Measurements from ENCODE around the gene RTF2.
A peak's percentile ranks its signal among the peaks of the same experiment; 100 is the strongest.

Gene RTF2, protein sequence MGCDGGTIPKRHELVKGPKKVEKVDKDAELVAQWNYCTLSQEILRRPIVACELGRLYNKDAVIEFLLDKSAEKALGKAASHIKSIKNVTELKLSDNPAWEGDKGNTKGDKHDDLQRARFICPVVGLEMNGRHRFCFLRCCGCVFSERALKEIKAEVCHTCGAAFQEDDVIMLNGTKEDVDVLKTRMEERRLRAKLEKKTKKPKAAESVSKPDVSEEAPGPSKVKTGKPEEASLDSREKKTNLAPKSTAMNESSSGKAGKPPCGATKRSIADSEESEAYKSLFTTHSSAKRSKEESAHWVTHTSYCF
- total RNA-seq = 35.7 to 51.5 (median 46.5) reads per million in 3 donors

DNA sequence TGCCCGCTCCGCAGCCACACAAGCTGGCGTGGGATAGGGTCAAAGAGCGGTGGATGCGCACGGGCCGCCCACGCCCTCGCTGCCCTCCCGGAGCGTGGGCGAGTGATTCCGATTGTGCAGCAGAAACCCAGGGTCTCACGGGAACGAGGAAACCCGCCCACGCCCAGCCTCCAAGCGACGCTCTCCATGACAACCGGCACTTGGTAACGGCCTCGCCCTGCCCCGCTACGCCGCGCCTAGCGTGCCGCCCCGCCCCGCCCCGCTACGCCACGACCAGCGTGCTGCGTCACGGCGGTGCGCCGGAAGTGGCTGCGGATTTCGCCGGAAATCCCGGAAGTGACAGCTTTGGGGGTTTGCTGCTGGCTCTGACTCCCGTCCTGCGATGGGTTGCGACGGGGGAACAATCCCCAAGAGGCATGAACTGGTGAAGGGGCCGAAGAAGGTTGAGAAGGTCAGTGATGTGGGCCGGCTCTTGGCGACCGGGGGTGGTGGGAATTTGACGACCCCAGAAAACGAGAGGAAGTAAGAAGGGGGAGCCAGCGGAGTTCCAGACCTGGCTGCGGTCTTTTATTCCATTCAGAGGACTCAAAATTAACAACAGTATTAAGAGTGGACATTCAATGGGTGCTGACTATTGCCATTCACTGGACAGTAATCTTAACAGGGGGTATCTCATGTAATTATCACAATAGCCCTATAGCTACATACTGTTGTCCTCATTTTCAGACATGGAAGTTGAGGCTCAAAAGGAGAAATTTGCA lies at the start of gene RTF2:
Gene RTF2, plus strand, starts transcription at position 312 of the 761 bp plus-strand sequence. Its CDS starts 71 bp downstream, at position 383.
- H3K36me3 ChIP-seq (ENCODE audit: control insufficient read depth, insufficient read depth, low read length) = peaks cover 8% of the 10 kb centered on the region
- H3K27me3 ChIP-seq (replicated peaks; ENCODE audit: control insufficient read depth, insufficient read depth, low read length, poor library complexity, severe bottlenecking) = no peaks in the 10 kb centered on the region
- DNase-seq = peak; percentile 93 to 94 (median 94)
- peak within 1 kb of the TSS; percentile 92 for H3K27ac ChIP-seq (ENCODE audit: insufficient read depth, low read length, poor library complexity, severe bottlenecking)
- H3K4me1 ChIP-seq (ENCODE audit: control insufficient read depth, insufficient read depth, low read length, poor library complexity, severe bottlenecking) = peaks cover 25% of the 10 kb centered on the region
- H3K9me3 ChIP-seq (ENCODE audit: control insufficient read depth, low read length) = no peaks in the 10 kb centered on the region
- H3K4me3 ChIP-seq (ENCODE audit: insufficient read depth, low read depth, low read length, poor library complexity, severe bottlenecking) = peak within 1 kb of the TSS; percentile 68

DNA sequence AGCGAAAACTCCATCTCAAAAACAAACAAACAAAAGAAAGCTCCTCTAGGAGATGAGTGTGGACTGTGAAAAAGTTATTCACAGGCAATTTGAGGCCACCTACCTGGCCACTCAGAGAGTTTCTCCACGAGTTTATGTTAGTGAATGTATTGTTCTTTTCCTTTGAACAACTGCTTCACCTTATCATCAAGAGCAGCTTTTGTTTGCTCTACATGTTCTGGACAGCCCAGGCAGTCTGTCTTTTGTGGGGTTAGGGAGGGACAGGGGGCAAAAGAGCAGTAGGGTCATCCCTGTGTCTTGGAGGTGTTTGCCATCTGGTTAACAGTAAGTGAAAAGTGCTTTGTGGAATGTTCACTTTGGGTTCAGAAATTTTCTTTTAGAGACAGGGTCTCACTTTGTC lies 48.4 kb upstream of the RTF2 start:
- peaks cover 58% of the 10 kb centered on the region for H3K4me1 ChIP-seq (ENCODE audit: control insufficient read depth, insufficient read depth, low read length, poor library complexity, severe bottlenecking)
- no peak overlapping the region for H3K4me3 ChIP-seq (ENCODE audit: insufficient read depth, low read depth, low read length, poor library complexity, severe bottlenecking)
- no peaks in the 10 kb centered on the region for H3K9me3 ChIP-seq (ENCODE audit: control insufficient read depth, low read length)
- H3K36me3 ChIP-seq (ENCODE audit: control insufficient read depth, insufficient read depth, low read length) = no peaks in the 10 kb centered on the region
- H3K27ac ChIP-seq (ENCODE audit: insufficient read depth, low read length, poor library complexity, severe bottlenecking) = peak overlapping the region; percentile 15
- DNase-seq = no peak
- H3K27me3 ChIP-seq (replicated peaks; ENCODE audit: control insufficient read depth, insufficient read depth, low read length, poor library complexity, severe bottlenecking) = no peaks in the 10 kb centered on the region

GRCh38 chr20:56420940-56421688 lies 47.3 kb upstream of the RTF2 start:
- no peak for DNase-seq
- H3K36me3 ChIP-seq (ENCODE audit: control insufficient read depth, insufficient read depth, low read length) = no peaks in the 10 kb centered on the region
- no peaks in the 10 kb centered on the region for H3K9me3 ChIP-seq (ENCODE audit: control insufficient read depth, low read length)
- peaks cover 52% of the 10 kb centered on the region for H3K4me1 ChIP-seq (ENCODE audit: control insufficient read depth, insufficient read depth, low read length, poor library complexity, severe bottlenecking)
- H3K4me3 ChIP-seq (ENCODE audit: insufficient read depth, low read depth, low read length, poor library complexity, severe bottlenecking) = no peak overlapping the region
- H3K27ac ChIP-seq (ENCODE audit: insufficient read depth, low read length, poor library complexity, severe bottlenecking) = peak overlapping the region; percentile 18
- no peaks in the 10 kb centered on the region for H3K27me3 ChIP-seq (replicated peaks; ENCODE audit: control insufficient read depth, insufficient read depth, low read length, poor library complexity, severe bottlenecking)

DNA sequence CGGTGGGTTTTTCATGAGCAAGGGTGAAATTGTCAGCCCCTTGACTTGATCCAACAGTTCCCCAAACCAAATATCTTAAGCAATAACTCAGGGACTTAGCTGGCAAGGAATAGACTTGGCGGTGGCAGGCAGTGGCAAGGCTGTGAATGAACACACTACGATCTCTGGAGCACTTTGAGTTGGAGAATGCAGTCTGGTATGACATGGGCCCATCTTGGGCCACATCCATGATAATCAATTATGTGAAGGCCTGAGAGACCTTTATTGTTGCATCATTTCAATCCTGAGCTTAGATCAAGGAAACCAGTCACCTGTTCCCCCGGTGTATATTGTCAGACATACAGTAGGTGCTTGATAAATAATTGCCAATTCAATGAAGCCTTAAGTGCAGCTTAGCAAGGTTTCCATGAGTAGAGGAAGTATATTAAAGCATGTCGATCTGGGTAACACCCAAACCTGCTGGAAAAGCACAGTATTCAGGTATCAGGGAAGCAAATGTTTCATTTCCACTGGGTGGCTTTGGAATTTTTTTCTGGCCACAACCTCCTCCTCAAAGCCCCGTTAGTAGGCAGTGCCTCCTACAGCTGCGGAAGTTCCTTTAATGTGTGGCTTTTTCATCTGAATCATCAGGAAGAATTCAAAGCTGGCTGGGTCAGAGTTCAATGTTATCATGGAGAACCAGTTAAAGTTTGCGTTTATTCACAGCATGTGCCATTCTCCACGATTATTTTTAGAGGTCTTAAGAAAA lies 46.2 kb upstream of the RTF2 start:
- Histone ChIP-seq H3K4me1 (ENCODE audit: control insufficient read depth, insufficient read depth, low read length, poor library complexity, severe bottlenecking) (peaks cover 41% of the 10 kb centered on the region), H3K36me3 (ENCODE audit: control insufficient read depth, insufficient read depth, low read length) (no peaks in the 10 kb centered on the region), H3K27ac (ENCODE audit: insufficient read depth, low read length, poor library complexity, severe bottlenecking) (peak overlapping the region; percentile 18), H3K27me3 (replicated peaks; ENCODE audit: control insufficient read depth, insufficient read depth, low read length, poor library complexity, severe bottlenecking) (no peaks in the 10 kb centered on the region), H3K4me3 (ENCODE audit: insufficient read depth, low read depth, low read length, poor library complexity, severe bottlenecking) (no peak overlapping the region), H3K9me3 (ENCODE audit: control insufficient read depth, low read length) (no peaks in the 10 kb centered on the region)
- no peak for DNase-seq

DNA sequence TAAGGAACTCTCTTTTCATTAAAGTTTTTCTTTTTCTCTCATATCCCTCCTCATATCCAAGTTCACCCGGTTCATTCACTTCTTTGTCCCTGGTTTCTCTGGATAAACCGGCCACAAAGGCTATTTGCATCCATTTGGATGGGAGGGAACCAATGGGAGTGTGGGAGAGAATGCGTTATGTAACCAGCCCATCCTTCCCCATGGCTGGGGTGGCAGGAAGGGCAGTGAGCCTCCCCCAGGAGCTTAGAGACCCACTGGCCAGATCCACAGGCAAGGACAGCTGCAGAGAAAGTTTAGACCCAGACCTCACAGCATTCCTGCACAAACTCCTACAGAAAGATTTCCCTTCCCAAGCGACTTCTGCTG lies 45.6 kb upstream of the RTF2 start:
- H3K9me3 ChIP-seq (ENCODE audit: control insufficient read depth, low read length) = no peaks in the 10 kb centered on the region
- no peak for DNase-seq
- peaks cover 36% of the 10 kb centered on the region for H3K4me1 ChIP-seq (ENCODE audit: control insufficient read depth, insufficient read depth, low read length, poor library complexity, severe bottlenecking)
- no peaks in the 10 kb centered on the region for H3K36me3 ChIP-seq (ENCODE audit: control insufficient read depth, insufficient read depth, low read length)
- H3K27me3 ChIP-seq (replicated peaks; ENCODE audit: control insufficient read depth, insufficient read depth, low read length, poor library complexity, severe bottlenecking) = no peaks in the 10 kb centered on the region
- H3K4me3 ChIP-seq (ENCODE audit: insufficient read depth, low read depth, low read length, poor library complexity, severe bottlenecking) = no peak overlapping the region
- H3K27ac ChIP-seq (ENCODE audit: insufficient read depth, low read length, poor library complexity, severe bottlenecking) = no peak overlapping the region

GRCh38 chr20:56423211-56423610 lies 45.2 kb upstream of the RTF2 start:
- Histone ChIP-seq H3K27me3 (replicated peaks; ENCODE audit: control insufficient read depth, insufficient read depth, low read length, poor library complexity, severe bottlenecking) (no peaks in the 10 kb centered on the region), H3K27ac (ENCODE audit: insufficient read depth, low read length, poor library complexity, severe bottlenecking) (no peak overlapping the region), H3K4me1 (ENCODE audit: control insufficient read depth, insufficient read depth, low read length, poor library complexity, severe bottlenecking) (peaks cover 32% of the 10 kb centered on the region), H3K4me3 (ENCODE audit: insufficient read depth, low read depth, low read length, poor library complexity, severe bottlenecking) (no peak overlapping the region), H3K36me3 (ENCODE audit: control insufficient read depth, insufficient read depth, low read length) (no peaks in the 10 kb centered on the region), H3K9me3 (ENCODE audit: control insufficient read depth, low read length) (no peaks in the 10 kb centered on the region)
- DNase-seq = no peak

DNA sequence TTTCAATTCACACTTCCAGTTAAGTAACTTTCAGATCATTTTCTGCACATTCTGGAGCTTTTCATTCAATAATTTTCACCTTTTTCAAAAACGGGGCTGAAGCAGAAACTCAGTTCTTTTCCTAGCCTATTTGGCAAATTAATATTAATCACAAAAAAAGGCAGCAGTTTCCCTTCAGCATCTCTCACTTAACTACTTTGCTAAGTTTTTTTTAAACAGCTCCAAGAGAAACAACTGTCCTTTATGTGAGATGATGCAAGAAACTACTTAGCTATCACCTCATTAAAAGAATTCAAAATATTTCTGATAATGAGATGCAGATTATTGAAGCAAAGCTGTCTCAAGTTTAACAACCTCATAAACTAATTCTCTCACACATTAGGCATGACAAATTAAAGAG lies 44.5 kb upstream of the RTF2 start:
- Histone ChIP-seq H3K9me3 (ENCODE audit: control insufficient read depth, low read length) (no peaks in the 10 kb centered on the region), H3K27me3 (replicated peaks; ENCODE audit: control insufficient read depth, insufficient read depth, low read length, poor library complexity, severe bottlenecking) (no peaks in the 10 kb centered on the region), H3K4me1 (ENCODE audit: control insufficient read depth, insufficient read depth, low read length, poor library complexity, severe bottlenecking) (peaks cover 29% of the 10 kb centered on the region), H3K27ac (ENCODE audit: insufficient read depth, low read length, poor library complexity, severe bottlenecking) (no peak overlapping the region), H3K36me3 (ENCODE audit: control insufficient read depth, insufficient read depth, low read length) (no peaks in the 10 kb centered on the region), H3K4me3 (ENCODE audit: insufficient read depth, low read depth, low read length, poor library complexity, severe bottlenecking) (no peak overlapping the region)
- DNase-seq = no peak

DNA sequence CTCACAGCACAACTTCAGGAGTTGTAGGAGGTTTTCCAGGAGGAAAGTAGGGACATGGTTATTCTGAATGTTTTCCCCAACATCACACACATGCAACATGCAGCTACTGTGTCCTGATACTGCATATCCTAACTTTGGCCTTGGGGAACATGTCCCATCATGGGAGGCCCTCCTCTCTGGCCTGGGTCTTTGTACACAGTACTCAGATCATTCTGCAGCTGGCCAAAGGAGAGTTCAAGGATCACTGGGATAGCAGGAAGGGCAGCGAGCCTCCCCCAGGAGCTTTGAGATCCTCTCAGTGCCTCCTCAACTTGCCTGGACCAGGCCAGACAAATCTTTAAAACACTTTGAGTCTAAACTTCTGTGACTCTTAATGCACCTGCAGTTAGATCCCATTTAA lies 43.5 kb upstream of the RTF2 start:
- Histone ChIP-seq H3K4me3 (ENCODE audit: insufficient read depth, low read depth, low read length, poor library complexity, severe bottlenecking) (no peak overlapping the region), H3K27me3 (replicated peaks; ENCODE audit: control insufficient read depth, insufficient read depth, low read length, poor library complexity, severe bottlenecking) (no peaks in the 10 kb centered on the region), H3K36me3 (ENCODE audit: control insufficient read depth, insufficient read depth, low read length) (no peaks in the 10 kb centered on the region), H3K9me3 (ENCODE audit: control insufficient read depth, low read length) (no peaks in the 10 kb centered on the region), H3K4me1 (ENCODE audit: control insufficient read depth, insufficient read depth, low read length, poor library complexity, severe bottlenecking) (peaks cover 33% of the 10 kb centered on the region), H3K27ac (ENCODE audit: insufficient read depth, low read length, poor library complexity, severe bottlenecking) (no peak overlapping the region)
- DNase-seq = no peak

DNA sequence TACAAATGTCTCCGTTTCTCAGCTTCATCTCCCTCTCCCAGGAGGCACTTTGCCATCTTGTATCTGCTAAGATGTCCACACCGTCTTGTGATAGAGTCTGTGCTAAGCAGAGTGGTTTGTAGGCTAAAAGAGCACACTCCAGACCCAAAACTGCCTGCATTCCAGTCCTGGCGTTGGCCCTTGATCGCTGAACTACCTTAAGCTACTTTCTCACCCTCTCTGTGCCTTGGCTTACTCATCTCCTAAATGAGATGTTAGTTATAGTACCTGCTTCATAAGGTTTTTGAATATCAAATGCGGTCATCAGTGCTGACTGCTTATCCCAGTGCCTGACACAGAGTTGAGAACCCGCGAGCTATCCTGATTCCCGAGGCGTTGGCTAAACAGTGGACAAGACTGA lies 42.4 kb upstream of the RTF2 start:
- peaks cover 34% of the 10 kb centered on the region for H3K4me1 ChIP-seq (ENCODE audit: control insufficient read depth, insufficient read depth, low read length, poor library complexity, severe bottlenecking)
- no peak overlapping the region for H3K4me3 ChIP-seq (ENCODE audit: insufficient read depth, low read depth, low read length, poor library complexity, severe bottlenecking)
- no peak for DNase-seq
- H3K27me3 ChIP-seq (replicated peaks; ENCODE audit: control insufficient read depth, insufficient read depth, low read length, poor library complexity, severe bottlenecking) = no peaks in the 10 kb centered on the region
- no peak overlapping the region for H3K27ac ChIP-seq (ENCODE audit: insufficient read depth, low read length, poor library complexity, severe bottlenecking)
- no peaks in the 10 kb centered on the region for H3K9me3 ChIP-seq (ENCODE audit: control insufficient read depth, low read length)
- H3K36me3 ChIP-seq (ENCODE audit: control insufficient read depth, insufficient read depth, low read length) = no peaks in the 10 kb centered on the region

Data from effector memory CD4-positive, alpha-beta T cell (primary cell).